NCI-H128 (cell line): Measurements from ENCODE around the gene PRMT2.
A peak's percentile ranks its signal among the peaks of the same experiment; 100 is the strongest.
"Not testable (repeated sequence)": the region's sequence is repeated elsewhere in the genome, so short reads cannot be mapped to it uniquely, and the experiment has no call there.

Experiments used
- DNase-seq: peaks from one replicate; lab custom pipeline; 2025; ENCODE audit not compliant: unreplicated experiment; lab: John Stamatoyannopoulos, UW

The PRMT2 gene

GRCh38 chr21:46667741-46668380 is 32.4 kb downstream of the PRMT2 start:
- DNase-seq: peak; percentile 35

- DNase-seq: no peak
These were observed 32.9 kb downstream of the PRMT2 start for GRCh38 chr21:46668381-46668780.

- DNase-seq: not testable (repeated sequence)
These were observed 33.4 kb downstream of the PRMT2 start for GRCh38 chr21:46668904-46669303.

GRCh38 chr21:46674430-46675007 is 39.0 kb downstream of the PRMT2 start:
- no peak for DNase-seq

GRCh38 chr21:46675595-46676280 is 40.3 kb downstream of the PRMT2 start:
- DNase-seq: no peak

GRCh38 chr21:46676542-46676941 is 41.1 kb downstream of the PRMT2 start:
- DNase-seq: not testable (repeated sequence)

GRCh38 chr21:46681593-46681992 is 46.1 kb downstream of the PRMT2 start:
- DNase-seq: not testable (repeated sequence)

GRCh38 chr21:46698652-46699051 is 63.2 kb downstream of the PRMT2 start:
- not testable (repeated sequence) for DNase-seq

- not testable (repeated sequence) for DNase-seq
These were observed 63.6 kb downstream of the PRMT2 start for GRCh38 chr21:46699104-46699503.
